Measurements from ENCODE around the gene NXPH4.

DNA sequence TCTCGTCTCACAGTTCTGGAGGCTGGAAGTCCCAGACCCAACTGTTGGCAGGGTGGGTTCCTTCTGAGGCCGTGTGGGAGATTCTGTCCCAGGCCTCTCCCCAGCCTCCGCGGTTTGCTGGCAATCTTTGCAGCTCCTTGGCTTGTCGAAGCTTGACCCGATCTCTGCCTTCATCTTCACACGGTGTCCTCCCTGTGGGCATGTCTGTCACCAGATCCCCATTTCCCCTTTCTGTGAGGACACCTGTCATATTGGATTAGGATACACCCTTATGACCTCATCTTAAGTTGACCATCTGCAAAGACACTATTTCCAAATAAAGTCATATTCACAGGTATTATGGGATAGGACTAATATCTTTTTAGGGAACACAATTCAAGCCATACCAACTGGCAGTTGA lies 46.6 kb upstream of the NXPH4 start:
- TF ChIP-seq, protein P1, sequence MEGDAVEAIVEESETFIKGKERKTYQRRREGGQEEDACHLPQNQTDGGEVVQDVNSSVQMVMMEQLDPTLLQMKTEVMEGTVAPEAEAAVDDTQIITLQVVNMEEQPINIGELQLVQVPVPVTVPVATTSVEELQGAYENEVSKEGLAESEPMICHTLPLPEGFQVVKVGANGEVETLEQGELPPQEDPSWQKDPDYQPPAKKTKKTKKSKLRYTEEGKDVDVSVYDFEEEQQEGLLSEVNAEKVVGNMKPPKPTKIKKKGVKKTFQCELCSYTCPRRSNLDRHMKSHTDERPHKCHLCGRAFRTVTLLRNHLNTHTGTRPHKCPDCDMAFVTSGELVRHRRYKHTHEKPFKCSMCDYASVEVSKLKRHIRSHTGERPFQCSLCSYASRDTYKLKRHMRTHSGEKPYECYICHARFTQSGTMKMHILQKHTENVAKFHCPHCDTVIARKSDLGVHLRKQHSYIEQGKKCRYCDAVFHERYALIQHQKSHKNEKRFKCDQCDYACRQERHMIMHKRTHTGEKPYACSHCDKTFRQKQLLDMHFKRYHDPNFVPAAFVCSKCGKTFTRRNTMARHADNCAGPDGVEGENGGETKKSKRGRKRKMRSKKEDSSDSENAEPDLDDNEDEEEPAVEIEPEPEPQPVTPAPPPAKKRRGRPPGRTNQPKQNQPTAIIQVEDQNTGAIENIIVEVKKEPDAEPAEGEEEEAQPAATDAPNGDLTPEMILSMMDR (IDR thresholded peaks at IDR 0.05 in 2 of 3, conservative IDR thresholded peaks at IDR 0.05 in 1 of 3; ENCODE audit: borderline replicate concordance in 1 of 3, insufficient read depth in 1 of 3, low read depth in 2 of 3, low read length in 2 of 3), result no peak
- no peak for TF ChIP-seq POLR2A (IDR thresholded peaks at IDR 0.05; ENCODE audit: borderline replicate concordance, extremely low read depth, insufficient read depth, insufficient read length)

Data from HCT116 (cell line).